Smooth muscle cell (in vitro differentiated cells): Measurements from ENCODE around the gene CYB561D2. TPM values are rescaled to one million over a fixed set of nuclear protein-coding genes. Genes with fewer than 3 reads are reported as not detected.

Source experiments
- DNase-seq: peaks from one replicate; lab custom pipeline; 2025; ENCODE audit not compliant: unreplicated experiment; lab: John Stamatoyannopoulos, UW
- H2AFZ ChIP-seq: fragments of 200-600 bp; sonication (generic); 2 replicates; pipeline ENCODE4 v1.6.0; 2016; ENCODE audit warnings: antibody characterized with exemption, low read depth, mild to moderate bottlenecking
- H3F3A ChIP-seq: fragments of 200-600 bp; sonication (generic); 2 replicates; pipeline ENCODE4 v1.6.0; 2017; ENCODE audit warnings: antibody characterized with exemption, low read depth
- H3K27ac ChIP-seq: fragments of 200-600 bp; sonication (generic); 2 replicates; pipeline ENCODE4 v1.5.1; 2016; ENCODE audit warnings: low read depth, mild to moderate bottlenecking
- H3K27me3 ChIP-seq: fragments of 200-600 bp; sonication (generic); 2 replicates; pipeline ENCODE4 v1.6.1; 2016; ENCODE audit warnings: low read depth, mild to moderate bottlenecking
- H3K36me3 ChIP-seq: fragments of 200-600 bp; sonication (generic); 2 replicates; pipeline ENCODE4 v1.5.1; 2016; ENCODE audit warnings: low read depth
- H3K4me1 ChIP-seq: fragments of 200-600 bp; sonication (generic); 2 replicates; pipeline ENCODE4 v1.5.1; 2016; ENCODE audit warnings: low read depth
- H3K4me2 ChIP-seq: fragments of 200-600 bp; sonication (generic); 2 replicates; pipeline ENCODE4 v1.6.0; 2016; ENCODE audit warnings: mild to moderate bottlenecking
- H3K4me3 ChIP-seq: fragments of 200-600 bp; sonication (generic); 2 replicates; pipeline ENCODE4 v1.5.1; 2016; ENCODE audit warnings: mild to moderate bottlenecking
- H3K79me2 ChIP-seq: fragments of 200-600 bp; sonication (generic); 2 replicates; pipeline ENCODE4 v1.6.0; 2016; ENCODE audit warnings: low read depth, mild to moderate bottlenecking
- H3K9ac ChIP-seq: fragments of 200-600 bp; sonication (generic); 2 replicates; pipeline ENCODE4 v1.6.0; 2016; ENCODE audit warnings: low read depth
- H3K9me3 ChIP-seq: fragments of 200-600 bp; sonication (generic); replicated peaks from 2 replicates; pipeline ENCODE4 v1.5.1; 2016; ENCODE audit warnings: low read depth
- H4K20me1 ChIP-seq: fragments of 200-600 bp; sonication (generic); 2 replicates; pipeline ENCODE4 v1.6.0; 2016; ENCODE audit warnings: low read depth
- CTCF ChIP-seq: fragments of 200-600 bp; sonication (generic); IDR thresholded peaks from 2 replicates; pipeline ENCODE4 v1.5.1; 2017; ENCODE audit warnings: borderline replicate concordance, mild to moderate bottlenecking, antibody characterized with exemption; ENCODE audit not compliant: insufficient read depth, poor library complexity, severe bottlenecking
- WGBS: methylation state at CpG from one replicate; pipeline ENCODE4 v1.1.7; 2016; ENCODE audit warnings: low lambda C conversion rate; 5-methylcytosine and 5-hydroxymethylcytosine counted together
- polyA plus RNA-seq: library from polyadenylated mRNA; unstranded; fragments of >200 nt; fragmentation: Nextera tagmentation; extraction: Ambion mirVana; gene quantifications from 2 replicates; pipeline ENCODE4 v1.2.1, GENCODE V29; 2016
- total RNA-seq: library from RNA; depleted of rRNA; stranded (reverse); fragments of >200 nt; gene quantifications from 2 replicates; pipeline ENCODE4 v1.2.3, GENCODE V29; 2014

Gene CYB561D2
- total and polyA plus RNA-seq, 2 experiments from 2014 or later, result 21.6 to 22.6 TPM

GRCh38 chr3:50347187-50347813 is 3.4 kb upstream of the CYB561D2 start:
- H3K79me2 ChIP-seq, result peaks cover 22% of the 10 kb centered on the region
- no peaks in the 10 kb centered on the region for H4K20me1 ChIP-seq
- H3K9me3 ChIP-seq, result no peaks in the 10 kb centered on the region
- H3K4me1 ChIP-seq, result peaks cover 18% of the 10 kb centered on the region
- no peaks in the 10 kb centered on the region for H3K27me3 ChIP-seq
- no peaks in the 10 kb centered on the region for H3K36me3 ChIP-seq
- H2AFZ ChIP-seq, result no peak overlapping the region
- no peak overlapping the region for H3K4me2 ChIP-seq
- no peak overlapping the region for H3K4me3 ChIP-seq
- no peak overlapping the region for H3K27ac ChIP-seq
- no peak overlapping the region for H3K9ac ChIP-seq
- 24% methylated on average over 13 of the region's 14 CpGs for WGBS
- peaks cover 9% of the 10 kb centered on the region for H3F3A ChIP-seq
- peak; percentile 56 for TF ChIP-seq CTCF
- peak; percentile 20 for DNase-seq

GRCh38 chr3:50350213-50350526 is 492 bp upstream of the CYB561D2 start:
- Histone ChIP-seq H3K4me2 (peak overlapping the region; percentile 94), H3K36me3 (no peaks in the 10 kb centered on the region), H3K9ac (peak overlapping the region; percentile 70), H3K4me3 (peak overlapping the region; percentile 81), H3K27ac (peak overlapping the region; percentile 64), H2AFZ (peak overlapping the region; percentile 71), H3K27me3 (no peaks in the 10 kb centered on the region), H3K9me3 (no peaks in the 10 kb centered on the region), H3K4me1 (peaks cover 17% of the 10 kb centered on the region), H3K79me2 (peaks cover 22% of the 10 kb centered on the region), H4K20me1 (peaks cover 4% of the 10 kb centered on the region), H3F3A (peaks cover 9% of the 10 kb centered on the region)
- no peak for TF ChIP-seq CTCF
- 48% methylated on average over 7 of the region's 7 CpGs for WGBS
- DNase-seq, result no peak

GRCh38 chr3:50351323-50351697 is 648 bp downstream of the CYB561D2 start:
- H3K27me3 ChIP-seq, result no peaks in the 10 kb centered on the region
- peaks cover 15% of the 10 kb centered on the region for H4K20me1 ChIP-seq
- peaks cover 2% of the 10 kb centered on the region for H3F3A ChIP-seq
- no peak overlapping the region for H3K27ac ChIP-seq
- WGBS, result 68% methylated on average over 11 of the region's 11 CpGs
- no peak for TF ChIP-seq CTCF
- H3K4me1 ChIP-seq, result peaks cover 15% of the 10 kb centered on the region
- no peak for DNase-seq
- peaks cover 32% of the 10 kb centered on the region for H3K79me2 ChIP-seq
- peak overlapping the region; percentile 71 for H2AFZ ChIP-seq
- peak overlapping the region; percentile 70 for H3K9ac ChIP-seq
- H3K4me2 ChIP-seq, result peak overlapping the region; percentile 94
- H3K9me3 ChIP-seq, result no peaks in the 10 kb centered on the region
- H3K4me3 ChIP-seq, result peak overlapping the region; percentile 81
- no peaks in the 10 kb centered on the region for H3K36me3 ChIP-seq

- no peak overlapping the region for H3K9ac ChIP-seq
- H3K27ac ChIP-seq, result no peak overlapping the region
Observed at GRCh38 chr3:50352781-50353180, 2.1 kb downstream of the CYB561D2 start.

More at GRCh38 chr3:50352781-50353180, 2.1 kb downstream of the CYB561D2 start:
- Histone ChIP-seq H3K79me2 (peaks cover 47% of the 10 kb centered on the region), H3K9me3 (no peaks in the 10 kb centered on the region), H3K4me2 (no peak overlapping the region), H4K20me1 (peaks cover 30% of the 10 kb centered on the region), H3K4me3 (no peak overlapping the region), H3K36me3 (no peaks in the 10 kb centered on the region), H3K27me3 (no peaks in the 10 kb centered on the region), H3F3A (no peaks in the 10 kb centered on the region), H2AFZ (no peak overlapping the region), H3K4me1 (peaks cover 29% of the 10 kb centered on the region)
- TF ChIP-seq CTCF, result peak; percentile 3
- WGBS, result 59% methylated on average over 2 of the region's 2 CpGs
- DNase-seq, result no peak
